ENCODE measurements around the gene PTPRM.

DNA sequence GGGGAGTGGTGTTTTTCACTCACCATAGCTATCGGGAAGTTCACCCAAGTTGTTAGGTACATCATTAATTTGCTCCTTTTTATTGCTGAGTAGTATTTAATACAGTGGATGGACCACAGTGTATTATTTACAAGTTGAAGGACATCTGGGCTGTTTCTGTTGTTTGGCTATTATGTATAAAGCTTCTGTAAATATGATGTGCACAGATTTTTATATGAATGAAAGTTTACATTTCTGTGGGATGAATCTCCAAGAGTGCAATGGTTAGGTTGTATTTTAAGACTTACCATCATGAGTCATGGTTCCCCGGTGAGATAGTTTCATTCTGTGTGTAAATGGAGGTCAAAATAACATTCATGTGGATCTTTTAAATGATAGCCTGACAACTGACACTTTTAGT lies 337.4 kb downstream of the PTPRM start:
- TF ChIP-seq POLR2A (IDR thresholded peaks at IDR 0.05; ENCODE audit: low read depth, low read length) (no peak), POLR2AphosphoS5 (IDR thresholded peaks at IDR 0.05; ENCODE audit: low read depth, low read length) (no peak), PAX5 (IDR thresholded peaks at IDR 0.05; ENCODE audit: insufficient read depth, low read length, severe bottlenecking) (no peak), POU2F2 (IDR thresholded peaks at IDR 0.05; ENCODE audit: low read depth, low read length) (no peak)

Data from GM12891 (cell line).